H9 (cell line): ENCODE measurements around the gene IGFLR1. TPM values are rescaled to one million over a fixed set of nuclear protein-coding genes. Genes with fewer than 3 reads are reported as not detected.

Experiments
- DNase-seq: peaks from one replicate; pipeline ENCODE4 v3.0.0-alpha.2; 2017
- H2AFZ ChIP-seq: one replicate; pipeline ENCODE4 v1.6.1; 2013; ENCODE audit warnings: mild to moderate bottlenecking, low read length, control low read depth, moderate library complexity
- H2AK5ac ChIP-seq: 2 replicates; pipeline ENCODE4 v1.6.1; 2013; ENCODE audit warnings: low read length, control low read depth, mixed read lengths; ENCODE audit not compliant: insufficient read length
- H2BK120ac ChIP-seq: one replicate; pipeline ENCODE4 v1.6.1; 2013; ENCODE audit warnings: low read depth, mild to moderate bottlenecking, low read length, control low read depth, inconsistent platforms; ENCODE audit not compliant: poor library complexity, severe bottlenecking
- H2BK12ac ChIP-seq: 2 replicates; pipeline ENCODE4 v1.6.1; 2013; ENCODE audit warnings: low read length, control low read depth, mixed read lengths, low read depth; ENCODE audit not compliant: insufficient read length
- H2BK15ac ChIP-seq: 2 replicates; pipeline ENCODE4 v1.6.1; 2013; ENCODE audit warnings: low read depth, low read length, control low read depth
- H2BK20ac ChIP-seq: one replicate; pipeline ENCODE4 v1.6.1; 2013; ENCODE audit warnings: low read depth, mild to moderate bottlenecking, low read length, control low read depth, inconsistent platforms; ENCODE audit not compliant: poor library complexity, severe bottlenecking
- H2BK5ac ChIP-seq: 2 replicates; pipeline ENCODE4 v1.6.1; 2013; ENCODE audit warnings: low read length, control low read depth, mixed read lengths; ENCODE audit not compliant: insufficient read length
- H3K14ac ChIP-seq: 2 replicates; pipeline ENCODE4 v1.6.1; 2013; ENCODE audit warnings: low read length, control low read depth; ENCODE audit not compliant: insufficient read depth
- H3K18ac ChIP-seq: 2 replicates; pipeline ENCODE4 v1.6.1; 2013; ENCODE audit warnings: low read depth, mild to moderate bottlenecking, mixed read lengths, low read length, control low read depth; ENCODE audit not compliant: insufficient read length
- H3K23ac ChIP-seq: 2 replicates; pipeline ENCODE4 v1.6.1; 2013; ENCODE audit warnings: low read length, control low read depth, mixed read lengths, low read depth; ENCODE audit not compliant: insufficient read length
- H3K23me2 ChIP-seq: 2 replicates; pipeline ENCODE4 v1.6.1; 2013; ENCODE audit warnings: low read depth, mild to moderate bottlenecking, mixed read lengths, low read length, control low read depth; ENCODE audit not compliant: insufficient read length, poor library complexity, severe bottlenecking
- H3K27ac ChIP-seq: 2 replicates; pipeline ENCODE4 v1.5.1; 2013; ENCODE audit warnings: low read length, control low read depth, mixed read lengths, low read depth; ENCODE audit not compliant: insufficient read length
- H3K27me3 ChIP-seq: 2 replicates; pipeline ENCODE4 v1.6.1; 2013; ENCODE audit warnings: low read length, control low read depth, inconsistent platforms; ENCODE audit not compliant: insufficient read depth
- H3K4ac ChIP-seq: 2 replicates; pipeline ENCODE4 v1.6.1; 2013; ENCODE audit warnings: low read depth, mild to moderate bottlenecking, control low read depth, inconsistent platforms, low read length, moderate library complexity
- H3K4me1 ChIP-seq: 2 replicates; pipeline ENCODE4 v1.6.1; 2013; ENCODE audit warnings: low read length, control low read depth, inconsistent platforms; ENCODE audit not compliant: insufficient read depth
- H3K4me2 ChIP-seq: 2 replicates; pipeline ENCODE4 v1.6.1; 2013; ENCODE audit warnings: low read length, control low read depth, mixed read lengths; ENCODE audit not compliant: insufficient read length, insufficient read depth
- H3K56ac ChIP-seq: 2 replicates; pipeline ENCODE4 v1.6.1; 2013; ENCODE audit warnings: low read depth, mild to moderate bottlenecking, mixed read lengths, low read length, control low read depth; ENCODE audit not compliant: insufficient read length
- H3K79me1 ChIP-seq: 2 replicates; pipeline ENCODE4 v1.6.1; 2013; ENCODE audit warnings: low read depth, mild to moderate bottlenecking, moderate library complexity, low read length, control low read depth, inconsistent platforms; ENCODE audit not compliant: insufficient read depth, poor library complexity, severe bottlenecking
- H3K79me2 ChIP-seq: 2 replicates; pipeline ENCODE4 v1.6.1; 2013; ENCODE audit warnings: low read length, control low read depth, inconsistent platforms; ENCODE audit not compliant: insufficient read depth
- H3K9ac ChIP-seq: 2 replicates; pipeline ENCODE4 v1.6.1; 2013; ENCODE audit warnings: low read length, control low read depth, mixed read lengths; ENCODE audit not compliant: insufficient read length; ENCODE audit errors: extremely low read depth
- H3K9me3 ChIP-seq: one replicate; pipeline ENCODE4 v1.6.1; 2013; ENCODE audit warnings: low read depth, low read length, inconsistent platforms; ENCODE audit not compliant: control insufficient read depth
- H3T11ph ChIP-seq: one replicate; pipeline ENCODE4 v1.6.1; 2013; ENCODE audit warnings: mild to moderate bottlenecking, low read length, control low read depth, inconsistent platforms
- H4K20me1 ChIP-seq: one replicate; pipeline ENCODE4 v1.6.1; 2013; ENCODE audit not compliant: control insufficient read depth, insufficient read length, insufficient read depth
- H4K5ac ChIP-seq: 2 replicates; pipeline ENCODE4 v1.6.1; 2013; ENCODE audit warnings: low read depth, mild to moderate bottlenecking, mixed read lengths, low read length, control low read depth; ENCODE audit not compliant: insufficient read length
- H4K8ac ChIP-seq: replicated peaks from 2 replicates; pipeline ENCODE4 v1.6.1; 2013; ENCODE audit warnings: low read length, control low read depth, mixed read lengths, low read depth; ENCODE audit not compliant: insufficient read length
- H4K91ac ChIP-seq: 2 replicates; pipeline ENCODE4 v1.6.1; 2013; ENCODE audit warnings: low read depth, mild to moderate bottlenecking, moderate library complexity, mixed read lengths, low read length, control low read depth; ENCODE audit not compliant: insufficient read length
- H3K27ac Mint-ChIP-seq, 3 experiments: 2 replicates in 2 of 3; 3 replicates in 1 of 3; pipeline ENCODE4 v1.8.0; 2020 to 2021; ENCODE audit warnings: mixed read lengths in 3 of 3, mild to moderate bottlenecking in 1 of 3, moderate library complexity in 1 of 3
- H3K27me3 Mint-ChIP-seq: 2 replicates; pipeline ENCODE4 v1.8.0; 2021; ENCODE audit warnings: low read depth, mild to moderate bottlenecking, moderate library complexity, mixed read lengths
- H3K36me3 Mint-ChIP-seq, 3 experiments: 2 replicates in 2 of 3; 3 replicates in 1 of 3; pipeline ENCODE4 v1.8.0; 2020 to 2021; ENCODE audit warnings: low read depth in 3 of 3, mixed read lengths in 3 of 3; ENCODE audit not compliant: insufficient read depth in 1 of 3
- H3K4me1 Mint-ChIP-seq, 2 experiments: 2 replicates each; pipeline ENCODE4 v1.8.0; 2020; ENCODE audit warnings: mixed read lengths in 2 of 2
- H3K4me3 Mint-ChIP-seq, 2 experiments: 2 replicates in 1 of 2; 3 replicates in 1 of 2; pipeline ENCODE4 v1.8.0; 2020 to 2021; ENCODE audit warnings: mild to moderate bottlenecking in 2 of 2, mixed read lengths in 2 of 2, moderate library complexity in 1 of 2
- H3K9me3 Mint-ChIP-seq, 2 experiments: 2 replicates in 1 of 2; 3 replicates in 1 of 2; pipeline ENCODE4 v1.8.0; 2020; ENCODE audit warnings: mild to moderate bottlenecking in 2 of 2, mixed read lengths in 2 of 2, moderate library complexity in 1 of 2
- CTCF ChIP-seq: fragments of 200-600 bp; sonication (generic); conservative IDR thresholded peaks from 3 replicates; pipeline ENCODE4 v1.8.0; 2021; ENCODE audit warnings: antibody characterized with exemption, mild to moderate bottlenecking
- WGBS: extraction: QIAGEN DNeasy Blood & Tissue Kit; methylation state at CpG from one replicate; pipeline ENCODE4 v1.1.7; 2013; ENCODE audit warnings: missing lambda C conversion rate, low lambda C conversion rate, mixed read lengths; ENCODE audit not compliant: insufficient read length; ENCODE audit errors: extremely low coverage; 5-methylcytosine and 5-hydroxymethylcytosine counted together
- total RNA-seq: library from RNA; stranded (reverse); gene quantifications from 2 replicates; pipeline ENCODE4 v1.2.1, GENCODE V29; 2021

Gene IGFLR1
- total RNA-seq, 1 experiment from 2014 or later: 2.9 TPM

GRCh38 chr19:35740108-35740422 is 2.2 kb downstream of the IGFLR1 start:
- no peak overlapping the region for H3K23ac ChIP-seq
- no peak for DNase-seq
- no peaks in the 10 kb centered on the region for H3K27me3 ChIP-seq
- no peak overlapping the region for H2BK12ac ChIP-seq
- H3K79me1 ChIP-seq: no peaks in the 10 kb centered on the region
- no peaks in the 10 kb centered on the region for H3K9me3 ChIP-seq
- Mint-ChIP-seq H3K27ac (no peak overlapping the region), H3K9me3 (no peaks in the 10 kb centered on the region), H3K4me1 (peaks cover 11 to 21% of the 10 kb centered on the region in 2 experiments), H3K27me3 (no peaks in the 10 kb centered on the region), H3K4me3 (peak overlapping the region; percentile 71 to 90), H3K36me3 (peaks cover 28 to 43% (median 37%) of the 10 kb centered on the region in 3 experiments; a peak in 6 of 7 replicates)
- H3T11ph ChIP-seq: no peak overlapping the region
- peak overlapping the region; percentile 58 for H3K4me2 ChIP-seq
- no peak overlapping the region for H3K9ac ChIP-seq
- H2BK15ac ChIP-seq: no peak overlapping the region
- no peak overlapping the region for H2AFZ ChIP-seq
- no peak overlapping the region for H2BK20ac ChIP-seq
- no peak overlapping the region for H2AK5ac ChIP-seq
- no CpG with 5 or more reads among the region's 16 CpGs for WGBS
- no peaks in the 10 kb centered on the region for H3K4me1 ChIP-seq
- H4K8ac ChIP-seq: no peak overlapping the region
- H4K91ac ChIP-seq: no peak overlapping the region
- H4K20me1 ChIP-seq: no peaks in the 10 kb centered on the region
- H3K27ac ChIP-seq: no peak overlapping the region
- H2BK5ac ChIP-seq: no peak overlapping the region
- H3K23me2 ChIP-seq: peaks cover 12% of the 10 kb centered on the region
- H4K5ac ChIP-seq: no peak overlapping the region
- H3K18ac ChIP-seq: no peak overlapping the region
- no peak overlapping the region for H2BK120ac ChIP-seq
- no peak overlapping the region for H3K56ac ChIP-seq
- no peaks in the 10 kb centered on the region for H3K79me2 ChIP-seq
- TF ChIP-seq CTCF: no peak
- no peak overlapping the region for H3K4ac ChIP-seq
- H3K14ac ChIP-seq: no peak overlapping the region
